Sigmoid colon (tissue), 3 donors: ENCODE results near the gene MTMR3.

Experiments
- CTCF ChIP-seq, 4 experiments: fragments of 450-650 bp in 3 of 4; fragments of 200-600 bp in 1 of 4; IDR thresholded peaks; one replicate each; pipeline ENCODE4 v1.5.1; 2016 to 2019; ENCODE audit warnings: antibody characterized with exemption in 4 of 4, mild to moderate bottlenecking in 3 of 4, moderate library complexity in 2 of 4
- POLR2A ChIP-seq, 2 donors: fragments of 450-650 bp; IDR thresholded peaks; one replicate each; pipeline ENCODE4 v1.6.1; 2016; ENCODE audit warnings: antibody characterized with exemption in 2 of 2, mild to moderate bottlenecking in 2 of 2, moderate library complexity in 2 of 2

- TF ChIP-seq CTCF (IDR thresholded peaks at IDR 0.05) (no peak), POLR2A (IDR thresholded peaks at IDR 0.05) (no peak)
Measured at GRCh38 chr22:30020511-30020910, 137.5 kb downstream of the MTMR3 start.
